Putamen (tissue), 1 donor: ENCODE measurements around the gene FAM193A.
A peak's percentile ranks its signal among the peaks of the same experiment; 100 is the strongest.
"Not testable (repeated sequence)": the region's sequence is repeated elsewhere in the genome, so short reads cannot be mapped to it uniquely, and the experiment has no call there.

Experiments
- DNase-seq: peaks from one replicate; pipeline ENCODE4 v3.0.0-alpha.2; 2016; ENCODE audit warnings: low spot score

FAM193A gene

GRCh38 chr4:2650276-2650675 lies 113.8 kb downstream of the FAM193A start:
- no peak for DNase-seq

- DNase-seq = no peak
Observed at GRCh38 chr4:2651546-2651945, 115.1 kb downstream of the FAM193A start.

GRCh38 chr4:2651998-2652397 lies 115.6 kb downstream of the FAM193A start:
- no peak for DNase-seq

GRCh38 chr4:2652415-2653160 lies 116.1 kb downstream of the FAM193A start:
- peak; percentile 31 for DNase-seq

GRCh38 chr4:2660596-2661211 lies 124.3 kb downstream of the FAM193A start:
- DNase-seq = no peak

GRCh38 chr4:2662598-2662997 lies 126.2 kb downstream of the FAM193A start:
- DNase-seq = no peak

GRCh38 chr4:2663275-2663674 lies 126.8 kb downstream of the FAM193A start:
- DNase-seq = no peak

GRCh38 chr4:2666722-2667247 lies 130.3 kb downstream of the FAM193A start:
- no peak for DNase-seq

GRCh38 chr4:2667428-2667827 lies 131.0 kb downstream of the FAM193A start:
- no peak for DNase-seq

GRCh38 chr4:2671267-2671895 lies 134.9 kb downstream of the FAM193A start:
- DNase-seq = no peak

GRCh38 chr4:2672082-2672481 lies 135.6 kb downstream of the FAM193A start:
- no peak for DNase-seq

GRCh38 chr4:2672700-2673099 lies 136.3 kb downstream of the FAM193A start:
- DNase-seq = no peak

- DNase-seq = no peak
Observed at GRCh38 chr4:2673157-2673556, 136.7 kb downstream of the FAM193A start.

- not testable (repeated sequence) for DNase-seq
Observed at GRCh38 chr4:2679762-2680161, 143.3 kb downstream of the FAM193A start.

GRCh38 chr4:2684486-2684885 lies 148.0 kb downstream of the FAM193A start:
- DNase-seq = no peak

- no peak for DNase-seq
Observed at GRCh38 chr4:2685541-2685940, 149.1 kb downstream of the FAM193A start.

GRCh38 chr4:2686379-2687265 lies 150.2 kb downstream of the FAM193A start:
- no peak for DNase-seq

- no peak for DNase-seq
Observed at GRCh38 chr4:2688281-2688680, 151.8 kb downstream of the FAM193A start.

- DNase-seq = no peak
Observed at GRCh38 chr4:2688697-2689096, 152.2 kb downstream of the FAM193A start.

- DNase-seq = no peak
Observed at GRCh38 chr4:2689114-2689513, 152.7 kb downstream of the FAM193A start.

- DNase-seq = no peak
Observed at GRCh38 chr4:2689825-2690700, 153.6 kb downstream of the FAM193A start.
